Superior temporal gyrus (tissue), 1 donor: ENCODE data around the gene NFATC1.
"Not testable (repeated sequence)": the region's sequence is repeated elsewhere in the genome, so short reads cannot be mapped to it uniquely, and the experiment has no call there.

Experiments used
- DNase-seq: peaks from one replicate; pipeline ENCODE4 v3.0.0-alpha.2; 2016; ENCODE audit errors: extremely low spot score

Gene NFATC1

GRCh38 chr18:79476031-79476917, 80.5 kb downstream of the NFATC1 start:
- DNase-seq, result no peak

- DNase-seq, result peak; percentile 52
These were observed 81.3 kb downstream of the NFATC1 start for GRCh38 chr18:79476918-79477571.

- DNase-seq, result no peak
These were observed 82.2 kb downstream of the NFATC1 start for GRCh38 chr18:79477711-79478483.

- DNase-seq, result no peak
These were observed 82.9 kb downstream of the NFATC1 start for GRCh38 chr18:79478484-79479115.

- DNase-seq, result no peak
These were observed 83.5 kb downstream of the NFATC1 start for GRCh38 chr18:79479116-79479760.

GRCh38 chr18:79479761-79480161, 84.0 kb downstream of the NFATC1 start:
- no peak for DNase-seq

GRCh38 chr18:79480171-79481045, 84.7 kb downstream of the NFATC1 start:
- DNase-seq, result no peak

GRCh38 chr18:79481046-79481790, 85.5 kb downstream of the NFATC1 start:
- no peak for DNase-seq

GRCh38 chr18:79483393-79483792, 87.7 kb downstream of the NFATC1 start:
- DNase-seq, result not testable (repeated sequence)

- DNase-seq, result no peak
These were observed 88.3 kb downstream of the NFATC1 start for GRCh38 chr18:79483971-79484491.

GRCh38 chr18:79484661-79485621, 89.2 kb downstream of the NFATC1 start:
- DNase-seq, result no peak

- DNase-seq, result no peak
These were observed 90.1 kb downstream of the NFATC1 start for GRCh38 chr18:79485788-79486355.

- DNase-seq, result no peak
These were observed 90.8 kb downstream of the NFATC1 start for GRCh38 chr18:79486356-79487182.

GRCh38 chr18:79487183-79487800, 91.6 kb downstream of the NFATC1 start:
- no peak for DNase-seq

- DNase-seq, result no peak
These were observed 92.1 kb downstream of the NFATC1 start for GRCh38 chr18:79487801-79488201.

- no peak for DNase-seq
These were observed 92.8 kb downstream of the NFATC1 start for GRCh38 chr18:79488311-79489050.
